Kidney (tissue), 14 donors: ENCODE results near the gene MBLAC2. TPM values are rescaled to one million over a fixed set of nuclear protein-coding genes. Genes with fewer than 3 reads are reported as not detected.

Experiments used
- DNase-seq, 5 donors: peaks; one replicate each; pipeline ENCODE4 v3.0.0-alpha.2; 2013 to 2020
- FAIRE-seq: peaks from 2 replicates; lab custom pipeline; 2012; peaks lifted over from hg19 to GRCh38; lab: Jason Lieb, UNC
- H3K27ac ChIP-seq, 2 donors: one replicate each; pipeline ENCODE4 v1.7.0; 2013; ENCODE audit warnings: low read depth in 2 of 2, low read length in 2 of 2, inconsistent platforms in 1 of 2
- H3K27me3 ChIP-seq: one replicate; pipeline ENCODE4 v1.7.1; 2013; ENCODE audit warnings: low read length, inconsistent platforms; ENCODE audit not compliant: control insufficient read depth, insufficient read depth
- H3K36me3 ChIP-seq, 3 donors: one replicate each; pipeline versions ENCODE4 v1.7.0 to v1.7.1; 2013; ENCODE audit warnings: low read length in 3 of 3, control low read depth in 1 of 3, inconsistent platforms in 1 of 3; ENCODE audit not compliant: insufficient read depth in 3 of 3, control insufficient read depth in 2 of 3
- H3K4me1 ChIP-seq, 3 donors: one replicate each; pipeline versions ENCODE4 v1.7.0 to v1.7.1; 2013; ENCODE audit warnings: low read length in 3 of 3, inconsistent platforms in 1 of 3, low read depth in 1 of 3; ENCODE audit not compliant: control insufficient read depth in 2 of 3, insufficient read depth in 2 of 3
- H3K4me3 ChIP-seq, 3 donors: one replicate each; pipeline versions ENCODE4 v1.7.0 to v1.8.1; 2013; ENCODE audit warnings: low read length in 3 of 3, control low read depth in 1 of 3, inconsistent platforms in 1 of 3
- H3K9ac ChIP-seq, 3 donors: one replicate each; pipeline versions ENCODE4 v1.7.0 to v1.7.1; 2013; ENCODE audit warnings: low read length in 3 of 3, control low read depth in 1 of 3, inconsistent platforms in 1 of 3
- H3K9me3 ChIP-seq, 3 donors: one replicate each; pipeline versions ENCODE4 v1.7.0 to v1.7.1; 2013; ENCODE audit warnings: low read length in 3 of 3, control low read depth in 1 of 3, inconsistent platforms in 1 of 3; ENCODE audit not compliant: control insufficient read depth in 2 of 3, insufficient read depth in 1 of 3
- intact Hi-C: fragments of 100-400 bp; cut with DNase I; formaldehyde crosslinking; loops from one replicate; pipeline ENCODE4 v1.11.1; 2022
- polyA plus RNA-seq: library from polyadenylated mRNA; stranded (reverse); fragments of 350-450 nt; fragmentation: Illumina TruSeq; extraction: RNeasy Lipid Tissue Mini Kit (QIAGEN cat#74804); gene quantifications from one replicate; pipeline ENCODE4 v1.2.3, GENCODE V29; 2014; ENCODE audit warnings: low read depth, low replicate concordance; ENCODE audit not compliant: insufficient read depth
- total RNA-seq: library from RNA; stranded (reverse); fragmentation: NEBNext Ultra II Directional; extraction: Animal tissue kit (Norgen Biotek cat#: 25700); gene quantifications from one replicate; pipeline ENCODE4 v1.2.1, GENCODE V29; 2021
- TF ChIP-seq, protein P1 (sequence below): IDR thresholded peaks from 3 replicates; pipeline ENCODE4 v1.5.1; 2012; ENCODE audit warnings: mild to moderate bottlenecking, moderate library complexity, borderline replicate concordance; ENCODE audit not compliant: insufficient read depth; ENCODE audit errors: extremely low read depth
- donor health status: control.
- donor health status: control.
- donor health status: control.
- donor health status: control.
- donor health status: control.
- donor health status: DM: yes; HTN: yes; CAD: no.
- donor health status: Normal renal cell carcinoma (clear cell type).

The MBLAC2 gene
- total and polyA plus RNA-seq, 2 donors from 2014 or later: 2.4 to 6.7 TPM

DNA sequence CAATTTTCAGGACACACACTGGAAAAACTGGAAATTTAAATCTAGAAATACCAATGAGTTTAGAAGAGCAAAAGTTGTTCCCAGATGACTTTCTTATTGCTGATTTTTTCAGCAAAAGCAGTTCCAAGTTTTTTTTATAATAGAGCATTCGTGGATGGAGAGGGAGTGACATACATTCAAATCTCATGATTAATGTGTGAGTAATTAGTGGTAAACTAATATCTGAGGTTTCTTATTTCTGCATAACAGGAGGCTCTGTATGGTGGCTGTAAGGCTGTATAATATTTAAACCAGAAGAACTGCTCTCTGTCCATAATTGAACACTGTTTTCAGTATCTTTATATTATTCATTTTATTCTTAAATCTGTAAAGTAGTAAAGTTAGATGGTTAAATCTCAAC is 29.0 kb upstream of the MBLAC2 start:
- no peak overlapping the region for H3K4me3 ChIP-seq
- no peaks in the 10 kb centered on the region for H3K4me1 ChIP-seq
- H3K9me3 ChIP-seq: no peaks in the 10 kb centered on the region
- no peak overlapping the region for H3K27ac ChIP-seq
- TF ChIP-seq, protein P1, sequence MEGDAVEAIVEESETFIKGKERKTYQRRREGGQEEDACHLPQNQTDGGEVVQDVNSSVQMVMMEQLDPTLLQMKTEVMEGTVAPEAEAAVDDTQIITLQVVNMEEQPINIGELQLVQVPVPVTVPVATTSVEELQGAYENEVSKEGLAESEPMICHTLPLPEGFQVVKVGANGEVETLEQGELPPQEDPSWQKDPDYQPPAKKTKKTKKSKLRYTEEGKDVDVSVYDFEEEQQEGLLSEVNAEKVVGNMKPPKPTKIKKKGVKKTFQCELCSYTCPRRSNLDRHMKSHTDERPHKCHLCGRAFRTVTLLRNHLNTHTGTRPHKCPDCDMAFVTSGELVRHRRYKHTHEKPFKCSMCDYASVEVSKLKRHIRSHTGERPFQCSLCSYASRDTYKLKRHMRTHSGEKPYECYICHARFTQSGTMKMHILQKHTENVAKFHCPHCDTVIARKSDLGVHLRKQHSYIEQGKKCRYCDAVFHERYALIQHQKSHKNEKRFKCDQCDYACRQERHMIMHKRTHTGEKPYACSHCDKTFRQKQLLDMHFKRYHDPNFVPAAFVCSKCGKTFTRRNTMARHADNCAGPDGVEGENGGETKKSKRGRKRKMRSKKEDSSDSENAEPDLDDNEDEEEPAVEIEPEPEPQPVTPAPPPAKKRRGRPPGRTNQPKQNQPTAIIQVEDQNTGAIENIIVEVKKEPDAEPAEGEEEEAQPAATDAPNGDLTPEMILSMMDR: no peak
- H3K36me3 ChIP-seq: no peaks in the 10 kb centered on the region
- no peaks in the 10 kb centered on the region for H3K27me3 ChIP-seq
- intact Hi-C loops: no loop called here
- DNase-seq: no peak
- no peak overlapping the region for H3K9ac ChIP-seq
- FAIRE-seq: no peak

DNA sequence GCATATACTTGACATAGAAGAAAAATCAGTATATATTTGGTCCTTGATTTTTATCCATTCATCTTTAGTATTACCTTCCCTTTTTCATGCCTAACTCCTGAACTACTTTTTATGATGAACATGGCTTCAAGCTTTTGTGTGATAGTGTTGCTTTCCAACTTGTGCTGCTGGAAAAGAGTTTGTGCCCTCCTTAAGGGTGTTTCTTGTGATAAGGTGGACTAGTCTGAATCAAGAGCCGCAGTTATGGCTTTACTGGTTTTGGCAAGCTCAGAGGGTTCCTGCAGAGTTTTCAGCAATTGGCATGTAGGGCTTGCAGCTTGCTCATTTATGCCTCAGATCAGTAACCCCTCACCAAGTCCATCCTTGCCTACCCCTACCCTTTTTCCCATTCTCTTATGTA is 20.6 kb upstream of the MBLAC2 start:
- intact Hi-C loops: no loop called here
- Histone ChIP-seq H3K4me3 (no peak overlapping the region), H3K27me3 (no peaks in the 10 kb centered on the region), H3K9ac (no peak overlapping the region), H3K36me3 (no peaks in the 10 kb centered on the region), H3K27ac (no peak overlapping the region), H3K9me3 (peaks cover 0 to 8% (median 2%) of the 10 kb centered on the region in 3 donors), H3K4me1 (no peaks in the 10 kb centered on the region)
- TF ChIP-seq, protein P1: no peak
- FAIRE-seq (no peak), DNase-seq (no peak)

DNA sequence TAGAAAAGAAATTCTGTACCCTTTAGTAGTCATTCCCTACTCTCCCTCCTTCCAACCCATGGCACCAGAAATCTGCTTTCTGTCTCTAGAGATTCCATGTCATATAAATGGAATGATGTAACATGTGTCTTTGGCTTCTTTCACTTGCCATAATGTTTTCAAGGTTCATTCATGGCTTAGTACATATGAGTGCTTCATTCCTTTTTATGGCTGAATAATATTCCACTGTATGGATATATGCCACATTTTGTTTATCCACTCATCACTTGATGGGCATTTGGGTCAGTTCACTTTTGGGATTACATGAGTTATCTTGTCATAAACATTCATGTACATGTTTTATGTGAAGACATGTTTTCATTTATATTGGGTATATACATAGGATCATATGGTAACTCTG is 19.5 kb upstream of the MBLAC2 start:
- Histone ChIP-seq H3K9me3 (peaks cover 0 to 8% (median 2%) of the 10 kb centered on the region in 3 donors), H3K4me1 (no peaks in the 10 kb centered on the region), H3K36me3 (no peaks in the 10 kb centered on the region), H3K27me3 (no peaks in the 10 kb centered on the region), H3K27ac (no peak overlapping the region), H3K9ac (no peak overlapping the region), H3K4me3 (no peak overlapping the region)
- TF ChIP-seq, protein P1: no peak
- FAIRE-seq (no peak), DNase-seq (no peak)
- intact Hi-C loops: no loop called here

DNA sequence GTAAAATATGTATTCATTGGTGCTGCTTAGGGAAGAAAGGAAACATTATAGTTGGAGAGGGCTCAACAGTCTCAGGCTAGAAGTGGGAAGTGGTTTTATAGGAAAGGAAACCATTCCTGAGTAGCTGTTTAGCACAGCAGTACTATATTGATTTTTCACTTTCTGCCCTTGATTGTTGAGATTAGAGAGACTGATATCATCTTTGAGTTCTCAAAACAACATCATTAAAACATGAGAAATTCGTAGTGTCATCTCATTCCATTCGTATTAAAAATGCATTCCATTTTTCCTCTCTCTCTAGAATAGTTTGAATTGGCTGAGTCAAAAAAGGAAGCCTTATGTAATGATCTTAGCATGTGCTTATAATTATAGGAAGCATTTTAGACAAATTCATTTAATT is 14.2 kb upstream of the MBLAC2 start:
- FAIRE-seq: no peak

More for the DNA sequence above, 14.2 kb upstream of the MBLAC2 start:
- no peaks in the 10 kb centered on the region for H3K27me3 ChIP-seq
- no peaks in the 10 kb centered on the region for H3K9me3 ChIP-seq
- H3K4me3 ChIP-seq: no peak overlapping the region
- intact Hi-C loops: no loop called here
- no peak overlapping the region for H3K9ac ChIP-seq
- H3K27ac ChIP-seq: no peak overlapping the region
- TF ChIP-seq, protein P1: no peak
- DNase-seq: no peak
- H3K36me3 ChIP-seq: no peaks in the 10 kb centered on the region
- no peaks in the 10 kb centered on the region for H3K4me1 ChIP-seq
